Sigmoid colon (tissue), 7 donors: ENCODE measurements around the gene GRXCR2. TPM values are rescaled to one million over a fixed set of nuclear protein-coding genes. Genes with fewer than 3 reads are reported as not detected.

ENCODE experiments used
- DNase-seq: peaks from one replicate; pipeline ENCODE4 v3.0.0-alpha.2; 2019
- H3K27ac ChIP-seq, 4 donors: fragments of 200-600 bp; sonication (generic); one replicate each; pipeline ENCODE4 v1.5.1; 2016 to 2019; ENCODE audit warnings: mild to moderate bottlenecking in 1 of 4
- H3K27me3 ChIP-seq, 3 donors: fragments of 200-600 bp; sonication (generic); one replicate each; pipeline ENCODE4 v1.5.1; 2019; ENCODE audit warnings: mild to moderate bottlenecking in 1 of 3
- H3K36me3 ChIP-seq, 4 donors: fragments of 200-600 bp; sonication (generic); one replicate each; pipeline ENCODE4 v1.5.1; 2016 to 2019
- H3K4me1 ChIP-seq, 4 donors: fragments of 200-600 bp; sonication (generic); one replicate each; pipeline ENCODE4 v1.5.1; 2017 to 2019
- H3K4me3 ChIP-seq, 4 donors: fragments of 200-600 bp; sonication (generic); one replicate each; pipeline ENCODE4 v1.5.1; 2017 to 2019; ENCODE audit warnings: mild to moderate bottlenecking in 2 of 4, moderate library complexity in 1 of 4
- H3K9me3 ChIP-seq, 4 donors: fragments of 200-600 bp in 3 of 4; sonication (generic) in 3 of 4; one replicate each; pipeline versions ENCODE4 v1.5.1 to v1.6.1; 2013 to 2019
- EP300 ChIP-seq, 4 donors: sonication (generic); formaldehyde crosslinking; IDR thresholded peaks; one replicate each; pipeline ENCODE4 v1.6.1; 2017; ENCODE audit warnings: antibody characterized with exemption in 4 of 4
- POLR2A ChIP-seq, 2 donors: fragments of 450-650 bp; IDR thresholded peaks; one replicate each; pipeline ENCODE4 v1.6.1; 2016; ENCODE audit warnings: antibody characterized with exemption in 2 of 2, mild to moderate bottlenecking in 2 of 2, moderate library complexity in 2 of 2
- POLR2AphosphoS5 ChIP-seq, 4 donors: sonication (generic); formaldehyde crosslinking; IDR thresholded peaks; one replicate each; pipeline ENCODE4 v1.6.1; 2017; ENCODE audit warnings: antibody characterized with exemption in 4 of 4
- WGBS, 2 donors: extraction: QIAGEN DNeasy Blood & Tissue Kit; methylation state at CpG; one replicate each; pipeline ENCODE4 v1.1.7; 2013; 5-methylcytosine and 5-hydroxymethylcytosine counted together
- intact Hi-C: fragments of 100-400 bp; cut with DNase I; formaldehyde crosslinking; loops from one replicate; pipeline ENCODE4 v1.15.1; 2023
- polyA plus RNA-seq, 3 donors: library from polyadenylated mRNA; stranded (reverse); fragments of 200-250 nt; gene quantifications; one replicate each; pipeline ENCODE4 v1.2.3, GENCODE V29; 2013
- total RNA-seq, 4 donors: library from RNA; depleted of rRNA; stranded (reverse); fragments of >200 nt; gene quantifications; one replicate each; pipeline ENCODE4 v1.1.0, GENCODE V29; 2016
- TF ChIP-seq, protein P1 (sequence below), 4 experiments: fragments of 450-650 bp in 3 of 4; fragments of 200-600 bp in 1 of 4; IDR thresholded peaks; one replicate each; pipeline ENCODE4 v1.5.1; 2016 to 2019; ENCODE audit warnings: antibody characterized with exemption in 4 of 4, mild to moderate bottlenecking in 3 of 4, moderate library complexity in 2 of 4
- donor health status: healthy with polysubstance abuse.
- donor health status: Bipolar disorder and iron deficiency.
- donor health status: healthy.

GRXCR2 gene
- total RNA-seq (not detected), polyA plus RNA-seq (not detected)

DNA sequence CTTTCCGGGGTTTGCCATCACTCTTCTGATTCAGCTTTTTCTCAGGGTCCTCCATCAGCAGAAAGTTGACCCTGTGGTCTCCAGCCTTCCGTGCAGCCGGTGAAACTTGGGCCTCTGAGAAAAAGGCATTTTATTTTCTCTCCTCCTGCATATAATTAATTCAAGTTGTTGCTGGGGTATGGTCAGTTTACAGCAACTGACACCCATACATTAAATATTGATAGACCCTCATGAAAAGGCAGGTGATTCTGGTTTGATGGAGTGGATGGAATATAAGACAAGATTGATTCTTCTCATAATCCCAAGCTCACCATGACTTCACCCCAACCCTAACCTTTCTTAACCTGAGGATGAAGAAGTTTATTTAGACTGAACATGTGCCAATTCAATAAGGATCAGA is at the start of gene GRXCR2:
Gene GRXCR2, minus strand, starts transcription at position 101 of the 400 bp plus-strand sequence. Its CDS starts 46 bp downstream, at position 55.
- Histone ChIP-seq H3K36me3 (no peaks in the 10 kb centered on the region), H3K9me3 (no peaks in the 10 kb centered on the region), H3K4me1 (no peaks in the 10 kb centered on the region), H3K27ac (no peak within 1 kb of the TSS), H3K4me3 (no peak within 1 kb of the TSS), H3K27me3 (no peaks in the 10 kb centered on the region)
- no peak for TF ChIP-seq POLR2AphosphoS5 (IDR thresholded peaks at IDR 0.05)
- no peak for TF ChIP-seq POLR2A (IDR thresholded peaks at IDR 0.05)
- TF ChIP-seq, protein P1, sequence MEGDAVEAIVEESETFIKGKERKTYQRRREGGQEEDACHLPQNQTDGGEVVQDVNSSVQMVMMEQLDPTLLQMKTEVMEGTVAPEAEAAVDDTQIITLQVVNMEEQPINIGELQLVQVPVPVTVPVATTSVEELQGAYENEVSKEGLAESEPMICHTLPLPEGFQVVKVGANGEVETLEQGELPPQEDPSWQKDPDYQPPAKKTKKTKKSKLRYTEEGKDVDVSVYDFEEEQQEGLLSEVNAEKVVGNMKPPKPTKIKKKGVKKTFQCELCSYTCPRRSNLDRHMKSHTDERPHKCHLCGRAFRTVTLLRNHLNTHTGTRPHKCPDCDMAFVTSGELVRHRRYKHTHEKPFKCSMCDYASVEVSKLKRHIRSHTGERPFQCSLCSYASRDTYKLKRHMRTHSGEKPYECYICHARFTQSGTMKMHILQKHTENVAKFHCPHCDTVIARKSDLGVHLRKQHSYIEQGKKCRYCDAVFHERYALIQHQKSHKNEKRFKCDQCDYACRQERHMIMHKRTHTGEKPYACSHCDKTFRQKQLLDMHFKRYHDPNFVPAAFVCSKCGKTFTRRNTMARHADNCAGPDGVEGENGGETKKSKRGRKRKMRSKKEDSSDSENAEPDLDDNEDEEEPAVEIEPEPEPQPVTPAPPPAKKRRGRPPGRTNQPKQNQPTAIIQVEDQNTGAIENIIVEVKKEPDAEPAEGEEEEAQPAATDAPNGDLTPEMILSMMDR (IDR thresholded peaks at IDR 0.05), result no peak
- no peak for TF ChIP-seq EP300 (IDR thresholded peaks at IDR 0.05)
- intact Hi-C loops, result no loop called here
- DNase-seq, result no peak
- WGBS, 2 donors, result 78 to 91% methylated on average over 3 of the region's 3 CpGs

DNA sequence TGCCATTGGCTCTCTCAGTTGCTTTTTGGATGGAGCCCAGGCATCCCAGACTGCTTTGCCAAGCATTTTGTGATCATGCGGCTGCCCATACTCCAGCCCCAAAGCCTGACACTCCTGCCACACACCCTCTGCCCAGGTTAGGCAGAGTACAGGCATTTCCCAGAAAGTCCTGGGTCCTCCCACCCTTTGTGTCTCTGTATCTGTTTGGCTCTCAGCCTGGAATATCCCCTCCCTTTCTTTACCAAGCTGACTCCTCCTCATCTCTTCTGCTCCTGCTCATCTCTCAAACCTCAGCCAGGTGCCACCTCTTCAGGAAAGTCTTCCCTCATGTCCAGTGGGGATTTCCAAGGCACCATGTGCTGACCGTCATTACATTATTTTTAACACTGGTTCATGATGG is 49.2 kb upstream of the GRXCR2 start:
- TF ChIP-seq, protein P1 (IDR thresholded peaks at IDR 0.05), result no peak
- TF ChIP-seq POLR2A (IDR thresholded peaks at IDR 0.05) (no peak), POLR2AphosphoS5 (IDR thresholded peaks at IDR 0.05) (no peak), EP300 (IDR thresholded peaks at IDR 0.05) (no peak)
- 86 to 89% methylated on average over 2 of the region's 2 CpGs for WGBS, 2 donors
- no peaks in the 10 kb centered on the region for H3K36me3 ChIP-seq
- H3K9me3 ChIP-seq, result no peaks in the 10 kb centered on the region
- peaks cover 0 to 23% (median 8%) of the 10 kb centered on the region in 4 donors for H3K4me1 ChIP-seq
- H3K4me3 ChIP-seq, result no peak overlapping the region
- H3K27ac ChIP-seq, result no peak overlapping the region
- intact Hi-C loops, result no loop called here
- no peak for DNase-seq
- no peaks in the 10 kb centered on the region for H3K27me3 ChIP-seq

GRCh38 chr5:145921211-145921610 is 48.4 kb upstream of the GRXCR2 start:
- no peaks in the 10 kb centered on the region for H3K36me3 ChIP-seq
- H3K27me3 ChIP-seq, result no peaks in the 10 kb centered on the region
- TF ChIP-seq EP300 (IDR thresholded peaks at IDR 0.05) (no peak), POLR2AphosphoS5 (IDR thresholded peaks at IDR 0.05) (no peak), POLR2A (IDR thresholded peaks at IDR 0.05) (no peak)
- TF ChIP-seq, protein P1 (IDR thresholded peaks at IDR 0.05), result no peak
- WGBS, 2 donors, result 88 to 91% methylated on average over 2 of the region's 2 CpGs
- peaks cover 0 to 24% (median 8%) of the 10 kb centered on the region in 4 donors for H3K4me1 ChIP-seq
- intact Hi-C loops, result no loop called here
- no peaks in the 10 kb centered on the region for H3K9me3 ChIP-seq
- H3K4me3 ChIP-seq, result no peak overlapping the region
- no peak for DNase-seq
- H3K27ac ChIP-seq, result no peak overlapping the region

DNA sequence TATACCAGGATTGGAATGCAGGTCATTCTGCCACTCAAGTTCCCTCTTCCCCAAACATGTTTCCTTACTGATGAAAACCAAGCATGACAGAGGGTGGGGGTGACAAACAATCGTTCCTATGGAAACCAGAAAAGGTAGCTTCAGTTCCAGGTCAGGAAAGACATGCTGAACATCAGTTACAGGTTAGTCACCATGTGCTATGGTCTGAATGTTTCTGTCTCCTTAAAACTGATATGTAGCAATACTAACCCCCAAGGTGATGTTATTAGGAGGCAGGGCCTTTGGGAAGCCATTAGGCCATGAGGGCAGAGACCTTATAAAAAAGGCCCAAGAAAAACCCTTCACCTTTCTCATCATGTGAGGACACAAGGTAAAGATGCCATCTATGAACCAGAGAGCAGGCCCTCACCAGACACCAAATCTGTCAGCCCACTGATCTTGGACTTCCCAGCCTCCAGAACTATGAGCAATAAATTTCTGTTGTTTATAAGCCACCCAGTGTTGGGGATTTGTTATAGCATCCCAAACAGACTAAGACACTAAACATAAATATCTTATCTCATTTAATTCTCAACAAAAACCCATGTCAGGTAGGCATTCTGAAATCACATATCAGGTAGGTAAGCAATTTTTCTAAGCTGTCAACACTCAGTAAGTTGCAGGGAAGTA is 47.9 kb upstream of the GRXCR2 start:
- 82 to 85% methylated on average over 1 of the region's 1 CpG for WGBS, 2 donors
- H3K9me3 ChIP-seq, result no peaks in the 10 kb centered on the region
- H3K27ac ChIP-seq, result no peak overlapping the region
- TF ChIP-seq POLR2AphosphoS5 (IDR thresholded peaks at IDR 0.05), result no peak
- TF ChIP-seq EP300 (IDR thresholded peaks at IDR 0.05), result no peak
- TF ChIP-seq, protein P1 (IDR thresholded peaks at IDR 0.05), result no peak
- no peak for TF ChIP-seq POLR2A (IDR thresholded peaks at IDR 0.05)
- no peaks in the 10 kb centered on the region for H3K27me3 ChIP-seq
- no peak overlapping the region for H3K4me3 ChIP-seq
- no peak for DNase-seq
- intact Hi-C loops, result no loop called here
- no peaks in the 10 kb centered on the region for H3K36me3 ChIP-seq
- peaks cover 0 to 20% (median 6%) of the 10 kb centered on the region in 4 donors for H3K4me1 ChIP-seq
